SJSA1 (cell line): ENCODE data around the gene RAI14. TPM values are rescaled to one million over a fixed set of nuclear protein-coding genes. Genes with fewer than 3 reads are reported as not detected.
"Not testable (repeated sequence)": the region's sequence is repeated elsewhere in the genome, so short reads cannot be mapped to it uniquely, and the experiment has no call there.

Experiments used
- DNase-seq, 2 experiments: peaks; one replicate each; pipeline ENCODE4 v3.0.0-alpha.2; 2015 to 2020; ENCODE audit warnings: low spot score in 2 of 2, low read depth in 1 of 2
- H3K27ac ChIP-seq: fragments of 250-450 bp; sonication (Bioruptor Pico); 2 replicates; pipeline ENCODE4 v1.5.1; 2020; ENCODE audit warnings: mild to moderate bottlenecking, moderate library complexity
- H3K27me3 ChIP-seq: fragments of 250-450 bp; sonication (Bioruptor Pico); replicated peaks from 2 replicates; pipeline ENCODE4 v1.5.1; 2020; ENCODE audit warnings: mild to moderate bottlenecking, moderate library complexity
- H3K36me3 ChIP-seq: fragments of 250-450 bp; sonication (Bioruptor Pico); 2 replicates; pipeline ENCODE4 v1.5.1; 2020; ENCODE audit warnings: mild to moderate bottlenecking
- H3K4me1 ChIP-seq: fragments of 250-450 bp; sonication (Bioruptor Pico); replicated peaks from 2 replicates; pipeline ENCODE4 v1.6.1; 2021; ENCODE audit warnings: mild to moderate bottlenecking
- H3K4me3 ChIP-seq: fragments of 250-450 bp; sonication (Bioruptor Pico); 2 replicates; pipeline ENCODE4 v1.5.1; 2020; ENCODE audit warnings: mild to moderate bottlenecking
- H3K9me3 ChIP-seq: fragments of 250-450 bp; sonication (Bioruptor Pico); replicated peaks from 2 replicates; pipeline ENCODE4 v1.5.1; 2020; ENCODE audit warnings: mild to moderate bottlenecking
- total RNA-seq: library from RNA; depleted of rRNA; stranded (reverse); fragments of >200 nt; shearing (Covaris generic); gene quantifications from 2 replicates; pipeline ENCODE4 v1.2.3, GENCODE V29; 2014

Gene RAI14
- total RNA-seq, 1 experiment from 2014 or later, result 30.6 TPM

DNA sequence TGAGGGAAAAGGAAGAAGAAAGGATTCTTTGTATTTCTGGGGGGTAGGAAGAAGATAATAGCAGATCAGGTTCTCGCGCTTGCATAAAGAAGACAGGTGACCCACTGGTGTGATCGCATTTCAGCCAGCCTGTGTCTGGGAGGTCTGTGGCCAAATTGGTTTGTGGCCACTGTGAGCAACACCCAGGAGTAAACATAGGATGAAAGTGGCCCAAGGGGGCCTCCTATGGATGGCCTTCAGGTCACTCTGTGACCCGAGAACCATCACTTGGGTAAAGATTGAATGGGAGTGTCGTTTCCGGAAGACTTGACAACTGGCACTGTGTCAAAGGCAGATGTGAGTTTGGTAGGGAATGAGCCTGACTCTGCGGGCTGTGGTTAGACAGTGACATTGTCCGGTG, 34.2 kb downstream of the RAI14 start:
- Histone ChIP-seq H3K27ac (no peak overlapping the region), H3K36me3 (peaks cover 3% of the 10 kb centered on the region; the same call in 1 of the 2 replicates), H3K27me3 (no peaks in the 10 kb centered on the region), H3K9me3 (no peaks in the 10 kb centered on the region), H3K4me3 (no peak overlapping the region), H3K4me1 (peaks cover 25% of the 10 kb centered on the region)
- no peak for DNase-seq

DNA sequence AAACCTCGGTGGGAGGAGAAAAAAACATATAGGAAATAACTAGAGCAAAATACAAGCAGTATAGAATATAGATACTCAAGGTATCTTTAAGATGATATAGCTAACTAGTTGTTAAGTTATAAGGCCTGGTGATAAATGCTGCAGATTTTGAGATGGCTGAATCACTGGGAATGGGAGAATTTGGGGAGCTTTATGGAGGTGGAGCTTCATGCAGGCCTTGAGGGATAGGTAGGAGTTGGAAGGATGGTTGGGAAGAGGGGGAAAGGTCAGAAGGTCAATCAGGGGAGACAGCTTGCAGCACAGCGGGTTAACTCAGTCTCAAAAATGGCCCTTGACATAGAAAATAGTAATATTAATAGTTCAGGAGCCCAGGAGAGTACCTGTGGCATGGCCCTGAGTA, 34.8 kb downstream of the RAI14 start:
- no peak overlapping the region for H3K4me3 ChIP-seq
- H3K9me3 ChIP-seq, result no peaks in the 10 kb centered on the region
- no peak for DNase-seq
- no peaks in the 10 kb centered on the region for H3K27me3 ChIP-seq
- H3K36me3 ChIP-seq, result peaks cover 3% of the 10 kb centered on the region; the same call in 1 of the 2 replicates
- no peak overlapping the region for H3K27ac ChIP-seq
- peaks cover 19% of the 10 kb centered on the region for H3K4me1 ChIP-seq

DNA sequence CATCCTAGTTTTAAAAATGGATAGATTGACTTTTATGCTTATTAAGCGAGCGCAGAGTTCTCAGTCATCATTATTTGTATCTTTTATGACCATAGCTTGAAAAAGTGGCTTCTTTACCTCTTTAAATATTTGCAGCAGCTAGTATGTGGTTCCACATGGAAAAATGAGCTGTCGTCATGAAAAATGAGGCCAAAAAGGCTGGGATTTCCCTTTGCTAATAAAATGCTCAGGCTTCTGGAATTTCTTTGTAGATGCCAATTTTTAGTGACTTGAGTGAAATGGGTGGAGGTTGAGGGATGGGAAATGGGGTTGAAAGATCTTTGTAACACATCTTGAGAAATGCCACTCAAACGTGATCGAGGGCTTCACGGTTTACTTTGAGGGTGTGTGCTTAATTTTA, 35.2 kb downstream of the RAI14 start:
- H3K36me3 ChIP-seq, result peaks cover 3% of the 10 kb centered on the region; the same call in 1 of the 2 replicates
- H3K4me1 ChIP-seq, result peaks cover 17% of the 10 kb centered on the region
- H3K27ac ChIP-seq, result no peak overlapping the region

DNA sequence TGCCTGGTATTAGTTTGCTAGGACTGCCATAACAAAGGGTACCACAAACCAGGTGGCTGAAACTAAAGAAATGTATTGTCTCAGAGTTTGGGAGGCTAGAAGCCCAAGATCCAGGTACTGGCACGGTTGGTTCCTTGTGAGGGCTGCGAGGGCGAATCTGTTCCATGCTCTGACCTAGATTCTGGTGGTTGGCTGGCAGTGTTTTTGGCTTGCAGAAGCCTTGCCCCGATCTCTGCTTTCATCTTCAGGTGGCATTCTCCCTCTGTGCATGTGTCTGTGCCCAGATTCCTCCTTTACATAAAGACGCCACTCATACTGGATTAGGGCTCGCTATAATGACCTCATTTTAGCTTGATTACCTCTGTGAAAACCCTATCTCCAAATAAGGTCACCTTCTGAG, 36.7 kb downstream of the RAI14 start:
- no peak overlapping the region for H3K27ac ChIP-seq
- H3K4me1 ChIP-seq, result peaks cover 3% of the 10 kb centered on the region; the same call in 1 of the 2 replicates
- H3K36me3 ChIP-seq, result peaks cover 3% of the 10 kb centered on the region; the same call in 1 of the 2 replicates
- no peaks in the 10 kb centered on the region for H3K27me3 ChIP-seq
- H3K4me3 ChIP-seq, result no peak overlapping the region
- DNase-seq, result no peak
- H3K9me3 ChIP-seq, result no peaks in the 10 kb centered on the region

More for the DNA sequence above, 35.2 kb downstream of the RAI14 start:
- DNase-seq, result no peak
- Histone ChIP-seq H3K4me3 (no peak overlapping the region), H3K27me3 (no peaks in the 10 kb centered on the region), H3K9me3 (no peaks in the 10 kb centered on the region)

DNA sequence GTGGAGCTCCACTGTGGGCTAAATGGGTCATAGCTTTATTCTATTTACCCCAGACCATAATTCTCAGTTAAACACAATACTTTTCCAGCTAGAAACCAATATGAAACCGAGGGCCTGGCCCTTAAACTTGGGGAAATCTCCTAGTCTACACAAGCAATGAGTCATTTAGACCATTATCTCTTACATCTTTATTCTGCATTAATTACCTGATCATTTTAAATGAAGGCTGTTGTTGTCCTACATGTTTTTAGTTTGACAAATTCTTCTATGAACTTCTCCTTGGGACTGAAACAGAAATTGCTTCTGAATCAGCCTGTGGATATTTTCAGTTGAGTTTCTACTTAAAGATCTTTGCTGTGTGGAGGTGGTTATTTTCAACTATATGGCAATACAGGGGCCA, 37.9 kb downstream of the RAI14 start:
- Histone ChIP-seq H3K9me3 (no peaks in the 10 kb centered on the region), H3K36me3 (no peaks in the 10 kb centered on the region; the same call in 1 of the 2 replicates), H3K27me3 (no peaks in the 10 kb centered on the region), H3K4me1 (peaks cover 3% of the 10 kb centered on the region; the same call in 1 of the 2 replicates), H3K27ac (no peak overlapping the region), H3K4me3 (no peak overlapping the region)
- DNase-seq, result no peak

DNA sequence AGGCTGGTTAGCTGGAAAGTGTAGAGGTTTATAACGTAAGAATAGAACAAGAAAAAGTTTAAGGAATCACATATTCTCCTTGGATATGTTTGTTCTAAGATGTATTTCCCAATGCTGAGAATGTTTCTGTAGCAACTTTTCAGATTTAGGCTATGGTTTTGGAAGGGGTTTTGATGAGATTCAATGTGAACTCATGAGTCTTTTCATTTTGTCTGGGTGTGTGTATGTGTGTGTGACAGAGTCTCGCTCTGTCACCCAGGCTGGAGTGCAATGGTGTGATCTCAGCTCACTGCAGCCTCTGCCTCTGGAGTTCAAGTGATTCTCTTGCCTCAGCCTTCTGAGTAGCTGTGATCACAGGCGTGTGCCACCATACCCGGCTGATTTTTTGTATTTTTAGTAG, 38.6 kb downstream of the RAI14 start:
- Histone ChIP-seq H3K9me3 (no peaks in the 10 kb centered on the region), H3K4me1 (peaks cover 3% of the 10 kb centered on the region; the same call in 1 of the 2 replicates), H3K27me3 (no peaks in the 10 kb centered on the region), H3K36me3 (no peaks in the 10 kb centered on the region), H3K27ac (no peak overlapping the region), H3K4me3 (no peak overlapping the region)
- no peak for DNase-seq

DNA sequence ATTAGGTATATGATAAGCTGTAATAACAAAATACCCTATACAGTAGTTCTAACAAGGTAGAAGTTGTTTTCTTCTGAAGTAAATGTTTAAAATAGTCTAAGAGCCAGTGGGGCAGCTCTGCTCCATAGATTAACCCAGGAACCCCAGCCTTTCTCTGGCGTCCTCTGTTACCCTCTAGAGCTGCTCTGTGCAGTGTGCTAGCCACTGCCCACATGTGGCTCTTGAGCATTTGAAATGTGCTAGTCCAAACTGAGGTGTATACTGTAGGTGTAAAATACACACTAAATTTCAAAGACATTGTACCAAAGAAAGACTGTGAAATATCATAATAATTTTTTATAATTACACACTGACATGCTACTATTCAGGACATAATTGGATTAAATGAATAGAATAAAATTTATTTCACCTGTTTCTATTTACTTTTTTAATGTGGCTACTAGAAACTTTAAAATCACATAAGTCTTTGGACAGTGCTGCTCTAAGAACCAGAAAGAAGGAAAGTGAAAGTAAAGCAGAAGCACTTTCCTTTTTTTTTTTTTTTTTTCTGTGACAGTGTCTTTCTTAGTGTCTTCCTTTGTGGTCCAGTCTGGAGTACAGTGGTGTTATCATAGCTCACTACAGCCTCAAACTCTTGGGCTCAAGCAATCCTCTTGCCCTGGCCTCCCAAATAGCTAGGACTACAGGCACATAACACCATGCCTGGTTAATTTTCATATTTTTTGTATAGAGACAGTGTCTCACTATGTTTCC, 39.3 kb downstream of the RAI14 start:
- no peaks in the 10 kb centered on the region for H3K27me3 ChIP-seq
- DNase-seq, result no peak
- H3K27ac ChIP-seq, result no peak overlapping the region
- no peaks in the 10 kb centered on the region for H3K9me3 ChIP-seq
- H3K36me3 ChIP-seq, result no peaks in the 10 kb centered on the region
- H3K4me1 ChIP-seq, result peaks cover 3% of the 10 kb centered on the region; the same call in 1 of the 2 replicates
- H3K4me3 ChIP-seq, result no peak overlapping the region

DNA sequence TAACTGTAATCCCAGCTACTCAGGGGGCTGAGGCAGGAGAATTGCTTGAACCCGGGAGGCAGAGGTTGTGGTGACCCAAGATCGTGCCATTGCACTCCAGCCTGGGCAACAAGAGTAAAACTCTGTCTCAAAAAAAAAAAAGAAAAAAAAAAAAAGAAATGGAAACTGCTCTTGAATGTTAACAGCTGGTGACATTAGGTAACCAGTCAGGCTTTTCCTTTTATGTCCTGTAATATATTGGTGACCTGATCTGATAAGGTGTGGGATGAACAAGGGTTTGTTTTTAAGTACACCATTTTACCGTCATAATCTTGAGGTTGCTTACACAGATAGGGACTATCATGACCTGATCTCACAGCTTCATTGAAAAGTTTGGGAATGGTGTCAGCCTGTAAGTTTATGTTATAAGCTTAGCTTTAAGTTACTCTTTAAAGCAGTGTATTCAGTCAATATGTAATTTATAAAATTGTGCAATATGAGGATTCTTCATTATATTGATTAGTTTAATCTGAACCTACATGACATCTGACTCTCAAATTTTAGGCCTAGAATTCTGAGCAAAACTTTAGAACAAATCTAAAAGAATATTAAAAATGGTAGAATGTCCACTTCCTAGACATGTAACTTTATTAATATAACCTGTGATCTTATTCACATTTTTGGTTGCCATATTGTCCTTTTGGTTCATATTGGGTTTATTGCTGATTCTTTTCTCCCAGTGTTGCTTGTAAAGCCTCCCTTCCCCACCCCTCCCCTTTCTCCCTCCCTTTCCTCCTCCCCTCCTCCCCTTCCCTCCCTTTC, 41.4 kb downstream of the RAI14 start:
- peaks cover 3% of the 10 kb centered on the region; the same call in 1 of the 2 replicates for H3K4me1 ChIP-seq
- no peak overlapping the region for H3K4me3 ChIP-seq
- H3K27ac ChIP-seq, result no peak overlapping the region
- no peak for DNase-seq
- H3K27me3 ChIP-seq, result no peaks in the 10 kb centered on the region
- H3K36me3 ChIP-seq, result no peaks in the 10 kb centered on the region
- H3K9me3 ChIP-seq, result no peaks in the 10 kb centered on the region

DNA sequence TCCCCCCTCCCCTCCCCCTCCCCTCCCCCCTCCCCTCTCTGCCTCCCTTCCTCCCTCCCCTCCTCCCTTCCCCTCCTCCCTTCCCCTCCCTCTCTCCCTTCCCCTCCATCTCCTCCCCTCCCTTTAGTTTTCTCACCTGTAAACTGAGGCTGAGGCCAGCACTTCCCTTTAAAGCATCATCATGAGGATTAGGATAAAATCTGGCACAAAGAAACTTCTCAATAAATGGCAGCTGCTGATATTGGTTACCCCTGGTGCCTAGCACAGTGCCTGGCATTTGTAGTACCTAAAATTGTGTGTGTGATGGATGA, 41.9 kb downstream of the RAI14 start:
- H3K9me3 ChIP-seq, result no peaks in the 10 kb centered on the region
- DNase-seq, result no peak
- no peak overlapping the region for H3K27ac ChIP-seq
- H3K4me1 ChIP-seq, result peaks cover 3% of the 10 kb centered on the region; the same call in 1 of the 2 replicates
- H3K36me3 ChIP-seq, result no peaks in the 10 kb centered on the region
- H3K27me3 ChIP-seq, result no peaks in the 10 kb centered on the region
- no peak overlapping the region for H3K4me3 ChIP-seq

DNA sequence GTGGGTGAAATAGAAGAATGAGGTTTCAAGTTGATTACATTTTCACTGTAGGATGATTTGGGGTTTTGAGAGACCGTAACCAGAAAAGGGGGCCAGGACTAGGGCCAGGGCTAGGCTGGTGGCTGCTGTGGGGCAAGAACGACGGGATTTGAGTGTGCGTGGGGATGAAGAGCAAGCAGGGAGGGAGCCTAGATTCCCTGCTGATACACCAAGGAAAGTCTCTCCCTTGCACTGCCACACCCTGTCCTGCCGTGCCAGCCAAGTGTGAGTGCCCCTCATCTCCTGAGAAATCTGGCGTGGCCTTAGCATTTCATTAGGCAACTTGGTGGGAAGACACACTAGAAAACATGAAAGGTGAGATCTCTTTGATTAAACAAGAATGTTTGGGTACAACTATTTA, 42.6 kb downstream of the RAI14 start:
- H3K36me3 ChIP-seq, result no peaks in the 10 kb centered on the region
- no peak overlapping the region for H3K27ac ChIP-seq

DNA sequence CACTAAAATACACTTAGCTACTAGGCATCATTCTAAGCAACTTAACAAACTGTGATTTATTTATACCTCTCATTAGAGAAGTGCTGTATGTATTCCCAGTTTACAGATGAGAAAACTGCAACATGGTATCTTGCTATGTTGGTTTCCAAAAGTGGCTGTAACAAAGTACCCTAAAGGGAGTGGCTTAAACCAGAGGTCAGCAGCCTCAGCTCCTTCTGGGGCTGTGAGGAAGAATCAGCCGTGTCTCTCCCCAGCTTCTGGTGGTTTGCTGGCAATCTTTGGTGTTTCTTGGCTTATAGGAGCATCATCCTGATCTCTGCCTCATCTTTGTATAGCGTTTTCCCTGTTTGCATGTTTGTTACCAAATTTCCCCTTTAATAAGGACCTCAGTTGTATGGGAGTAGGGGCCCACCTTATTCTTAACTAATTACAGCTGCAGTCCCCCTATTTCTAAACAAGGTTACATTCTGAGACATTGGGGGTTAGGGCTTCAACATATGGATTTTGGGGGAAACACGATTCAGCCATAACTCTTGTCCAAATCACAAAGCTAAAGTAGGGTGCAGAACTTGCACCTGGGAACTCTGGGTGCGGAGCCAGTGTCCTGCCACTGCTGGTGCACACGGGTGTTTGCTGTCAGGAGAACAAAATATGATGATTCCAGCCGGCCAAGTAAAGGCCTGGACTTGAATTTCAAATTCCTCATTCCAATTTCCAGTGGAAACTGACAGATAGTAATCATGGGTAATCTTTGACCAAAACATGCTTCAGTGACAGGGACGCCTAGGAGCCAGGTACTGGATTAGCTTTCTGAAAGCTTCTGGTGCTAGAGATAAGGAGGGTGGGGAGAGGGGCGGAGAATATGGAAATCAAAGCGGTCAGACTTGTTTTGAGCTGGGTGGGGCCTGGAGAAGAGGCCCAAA, 43.3 kb downstream of the RAI14 start:
- no peak overlapping the region for H3K4me3 ChIP-seq
- no peak for DNase-seq
- no peaks in the 10 kb centered on the region for H3K27me3 ChIP-seq
- no peaks in the 10 kb centered on the region; the same call in 1 of the 2 replicates for H3K4me1 ChIP-seq
- H3K36me3 ChIP-seq, result no peaks in the 10 kb centered on the region
- no peaks in the 10 kb centered on the region for H3K9me3 ChIP-seq
- H3K27ac ChIP-seq, result no peak overlapping the region

More for the DNA sequence above, 42.6 kb downstream of the RAI14 start:
- H3K4me3 ChIP-seq, result no peak overlapping the region
- H3K9me3 ChIP-seq, result no peaks in the 10 kb centered on the region
- no peak for DNase-seq
- H3K27me3 ChIP-seq, result no peaks in the 10 kb centered on the region
- H3K4me1 ChIP-seq, result peaks cover 3% of the 10 kb centered on the region; the same call in 1 of the 2 replicates

DNA sequence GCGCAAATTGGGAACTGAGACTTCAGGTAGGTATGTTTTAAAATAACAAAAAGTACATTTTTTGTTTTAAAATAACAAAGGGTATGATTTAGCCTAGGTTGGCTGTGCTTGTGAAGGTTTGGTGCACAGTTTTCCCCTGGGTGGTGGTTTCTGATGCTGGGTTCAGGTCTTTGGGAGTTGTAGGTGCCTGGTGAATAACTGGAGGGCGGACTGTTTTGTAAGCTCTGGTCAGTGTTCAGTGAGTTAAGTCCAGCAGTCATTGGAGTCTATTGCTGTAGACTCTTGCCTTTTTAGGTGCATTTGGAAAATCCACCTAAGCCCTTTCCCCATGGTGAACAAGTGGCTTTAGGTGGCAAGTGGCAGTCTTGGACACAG, 43.9 kb downstream of the RAI14 start:
- Histone ChIP-seq H3K9me3 (no peaks in the 10 kb centered on the region), H3K4me3 (no peak overlapping the region), H3K27ac (no peak overlapping the region), H3K27me3 (no peaks in the 10 kb centered on the region), H3K4me1 (no peaks in the 10 kb centered on the region; the same call in 1 of the 2 replicates), H3K36me3 (no peaks in the 10 kb centered on the region)
- no peak for DNase-seq

DNA sequence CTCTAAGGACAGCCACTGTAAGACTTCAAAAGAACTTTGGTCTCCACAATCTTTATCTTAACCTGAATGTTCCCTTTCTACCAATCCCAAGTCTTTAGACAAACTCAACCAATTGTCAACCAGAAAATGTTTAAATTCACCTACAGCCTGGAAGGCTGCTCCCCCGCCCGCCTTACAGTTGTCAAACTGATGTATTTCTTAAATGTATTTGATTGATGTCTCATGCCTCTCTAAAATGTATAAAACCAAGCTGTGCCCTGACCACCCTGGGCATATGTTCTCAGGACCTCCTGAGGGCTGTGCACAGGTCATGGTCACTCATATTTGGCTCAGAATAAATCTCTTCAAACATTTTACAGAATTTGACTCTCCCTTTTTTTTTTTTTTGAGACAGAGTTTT, 45.3 kb downstream of the RAI14 start:
- not testable (repeated sequence) for H3K36me3 ChIP-seq, DNase-seq, H3K4me3 ChIP-seq, H3K9me3 ChIP-seq, H3K27ac ChIP-seq, H3K27me3 ChIP-seq
- peaks cover 11% of the 10 kb centered on the region for H3K4me1 ChIP-seq
